HepG2 (cell line): ENCODE measurements around the gene CUL4B. TPM values are rescaled to one million over a fixed set of nuclear protein-coding genes. Genes with fewer than 3 reads are reported as not detected.

Experiments used
- ATAC-seq: fragments of 200-7000 bp; cut with Tn5 transposase; 3 replicates; pipeline ENCODE4 v1.9.1; 2020; ENCODE audit warnings: mild to moderate bottlenecking, moderate library complexity
- BruUV-seq: library from RNA; stranded (reverse); fragments of 400-500 nt; replicated peaks from 2 replicates; lab custom pipeline; 2021; lab: Mats Ljungman, UMichigan
- CTCF ChIA-PET: fragments of 300-600 bp; formaldehyde crosslinking; extraction: SDS; loops from one replicate; lab custom pipeline; 2021; ENCODE audit warnings: low total read pairs, inconsistent platforms, low intra/inter-chr PET ratio; lab: Yijun Ruan, JAX
- POLR2A ChIA-PET: fragments of 350-600 bp; sonication (Branson Sonifier 250); formaldehyde crosslinking; loops from one replicate; lab custom pipeline; 2020; ENCODE audit warnings: antibody characterized with exemption, inconsistent platforms; lab: Yijun Ruan, JAX
- DNase-seq: peaks from one replicate; pipeline ENCODE4 v3.0.0-alpha.2; 2015; ENCODE audit warnings: low spot score
- FAIRE-seq: peaks from 3 replicates; lab custom pipeline; 2011; peaks lifted over from hg19 to GRCh38; lab: Jason Lieb, UNC
- H2AFZ ChIP-seq: one replicate; pipeline ENCODE4 v1.6.1; 2011; ENCODE audit warnings: low read length, inconsistent platforms
- H3K27ac ChIP-seq: fragments of 300-600 bp; 3 replicates; pipeline ENCODE4 v1.8.0; 2011; ENCODE audit warnings: mixed run types, mild to moderate bottlenecking, mixed read lengths, low read length, inconsistent platforms; ENCODE audit not compliant: insufficient read depth; ENCODE audit errors: extremely low read length
- H3K27me3 ChIP-seq, 2 experiments: fragments of 200-600 bp in 1 of 2; 2 replicates in 1 of 2; 3 replicates in 1 of 2; pipeline versions ENCODE4 v1.6.0 to v1.8.0; 2011; ENCODE audit warnings: low read length in 2 of 2, mild to moderate bottlenecking in 2 of 2, moderate library complexity in 2 of 2, inconsistent platforms in 1 of 2; ENCODE audit not compliant: insufficient read depth in 2 of 2, control insufficient read depth in 1 of 2
- H3K36me3 ChIP-seq, 2 experiments: fragments of 200-600 bp in 1 of 2; replicated peaks in 1 of 2; 2 replicates in 1 of 2; 3 replicates in 1 of 2; pipeline versions ENCODE4 v1.5.1 to v1.8.0; 2011; ENCODE audit warnings: low read length in 2 of 2, inconsistent platforms in 1 of 2; ENCODE audit not compliant: insufficient read depth in 2 of 2, control insufficient read depth in 1 of 2
- H3K4me1 ChIP-seq: 2 replicates; pipeline ENCODE4 v1.5.1; 2012; ENCODE audit warnings: low read length, inconsistent platforms; ENCODE audit not compliant: insufficient read depth
- H3K4me2 ChIP-seq: 2 replicates; pipeline ENCODE4 v1.6.0; 2011; ENCODE audit warnings: low read depth, low read length, inconsistent platforms
- H3K4me3 ChIP-seq, 3 experiments: fragments of 200-600 bp in 1 of 3; sonication (generic), shearing (Covaris generic) in 1 of 3; replicated peaks in 1 of 3; 2 replicates each; pipeline ENCODE4 v1.5.1; 2011 to 2016; ENCODE audit warnings: low read length in 3 of 3, inconsistent platforms in 2 of 3, low read depth in 2 of 3, mild to moderate bottlenecking in 2 of 3, control low read depth in 1 of 3, mixed read lengths in 1 of 3; ENCODE audit not compliant: insufficient read depth in 1 of 3
- H3K79me2 ChIP-seq: one replicate; pipeline ENCODE4 v1.6.1; 2011; ENCODE audit warnings: low read length, inconsistent platforms; ENCODE audit not compliant: insufficient read depth
- H3K9ac ChIP-seq: 2 replicates; pipeline ENCODE4 v1.6.0; 2011; ENCODE audit warnings: mild to moderate bottlenecking, low read depth, low read length, inconsistent platforms; ENCODE audit not compliant: insufficient read depth
- H3K9me3 ChIP-seq: 2 replicates; pipeline ENCODE4 v1.5.1; 2012; ENCODE audit warnings: mild to moderate bottlenecking, low read length
- H4K20me1 ChIP-seq: 2 replicates; pipeline ENCODE4 v1.6.0; 2011; ENCODE audit warnings: inconsistent platforms, mild to moderate bottlenecking, low read length, moderate library complexity; ENCODE audit not compliant: insufficient read depth
- CBX2 ChIP-seq, 2 experiments: fragments of 200-600 bp in 1 of 2; sonication (generic); formaldehyde crosslinking in 1 of 2; IDR thresholded peaks; 2 replicates each; pipeline versions ENCODE4 v1.7.0 to v1.8.1; 2018 to 2022; ENCODE audit warnings: low read depth in 2 of 2, low read length in 1 of 2, mild to moderate bottlenecking in 1 of 2, missing genetic modification reagents in 1 of 2
- GABPA ChIP-seq, 2 experiments: IDR thresholded peaks; 2 replicates each; pipeline ENCODE4 v1.6.1; 2011 to 2016; ENCODE audit warnings: low read depth in 2 of 2, low read length in 1 of 2, missing biosample characterization in 1 of 2, missing genetic modification characterization in 1 of 2
- SRF ChIP-seq: IDR thresholded peaks from 2 replicates; pipeline ENCODE4 v1.6.1; 2011; ENCODE audit warnings: mild to moderate bottlenecking, low read depth, low read length, moderate library complexity
- USF2 ChIP-seq, 2 experiments: sonication (generic) in 1 of 2; formaldehyde crosslinking in 1 of 2; IDR thresholded peaks; 2 replicates each; pipeline versions ENCODE4 v1.5.1 to v1.6.1; 2011 to 2020; ENCODE audit warnings: borderline replicate concordance in 1 of 2, low read depth in 1 of 2, low read length in 1 of 2, mild to moderate bottlenecking in 1 of 2, missing genetic modification reagents in 1 of 2, moderate library complexity in 1 of 2
- WGBS: methylation state at CpG from one replicate; pipeline ENCODE4 v1.1.6; 2017; ENCODE audit warnings: low lambda C conversion rate; 5-methylcytosine and 5-hydroxymethylcytosine counted together
- in situ Hi-C: cut with HindIII; loops from 2 replicates; pipeline ENCODE4 v1.10.0; 2017; ENCODE audit warnings: low pct_unique_long_range_greater_than_20kb; ENCODE audit not compliant: extremely low pct_ligation_motif_present
- intact Hi-C: fragments of 100-400 bp; cut with micrococcal nuclease; formaldehyde crosslinking; loops from one replicate; pipeline ENCODE4 v1.10.0; 2022; ENCODE audit not compliant: unreplicated experiment
- polyA plus RNA-seq, 8 experiments: library from polyadenylated mRNA; depleted of rRNA in 3 of 8; stranded (reverse) in 7 of 8; unstranded in 1 of 8; fragments of >200 nt; fragmentation: Illumina TruSeq in 4 of 8; extraction: Trizol in 4 of 8; gene quantifications; 2 replicates each; pipeline versions ENCODE4 v1.2.1 to v1.2.3, GENCODE V29; 2011 to 2016; ENCODE audit warnings: low read depth in 4 of 8, missing spikeins in 1 of 8, mixed read lengths in 1 of 8; ENCODE audit not compliant: insufficient read depth in 1 of 8
- total RNA-seq, 5 experiments: library from RNA; depleted of rRNA; stranded (reverse); fragments of >200 nt; fragmentation: Illumina TruSeq; extraction: Trizol; gene quantifications; 2 replicates each; pipeline ENCODE4 v1.2.3, GENCODE V29; 2016; ENCODE audit warnings: low read depth in 1 of 5

The CUL4B gene
- total and polyA plus RNA-seq, 2 of the 13 experiments (the other 11 are each of a cell fraction or from before 2014, with no cell fraction given), result 21.6 to 28.5 TPM

DNA sequence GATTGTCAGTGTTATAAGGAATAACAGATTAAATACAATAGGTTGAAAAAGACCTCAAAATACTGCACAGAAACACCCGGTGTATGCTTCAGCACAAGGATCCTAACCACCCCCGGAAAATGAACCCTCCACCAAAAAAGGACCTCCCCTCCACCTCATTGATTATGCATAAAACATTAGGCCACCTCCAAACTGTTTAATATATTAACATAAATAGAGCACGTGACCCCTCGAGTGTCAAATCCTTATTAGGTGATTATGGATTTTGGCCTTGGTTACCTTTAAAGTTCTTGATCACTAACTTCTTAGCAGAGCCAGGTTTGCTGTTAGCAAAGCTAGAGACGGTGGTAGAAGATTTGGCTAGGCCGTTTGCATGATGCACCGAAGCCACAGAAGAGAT is 958 bp downstream of the CUL4B start:
- H3K36me3 ChIP-seq, result peaks cover 0 to 11% of the 10 kb centered on the region in 2 experiments; a peak in 1 of 5 replicates
- in situ Hi-C loops (loop anchor here (10.0 kb wide), 1 partner anchor 65 kb away; no protein-coding TSS in a partner anchor), intact Hi-C loops (loop anchor here (5.0 kb wide), 1 partner anchor 48 kb away; no protein-coding TSS in a partner anchor)
- POLR2A ChIA-PET, result interaction anchor here (2.4 to 3.2 kb wide), 3 partner anchors 9 to 74 kb away, joined by 20 to 42 read pairs (median 38); partner anchors contain the start of gene MCTS1
- DNase-seq (no peak), ATAC-seq (0 out of 3 replicates have a peak, but pooled peaks have one; percentile 8), FAIRE-seq (no peak)
- H2AFZ ChIP-seq, result no peak overlapping the region
- peak overlapping the region; percentile 73 for H3K4me2 ChIP-seq
- BruUV-seq, result no TSS peak
- H3K4me3 ChIP-seq, result peak overlapping the region; percentile 74 to 84 (median 81)
- TF ChIP-seq SRF (peak; percentile 50; the same call in 1 of the 2 replicates), GABPA (IDR thresholded peaks at IDR 0.05; ENCODE audit: low read depth, low read length) (no peak), GABPA (CRISPR knock-in tag; IDR thresholded peaks at IDR 0.05; ENCODE audit: low read depth) (peak; percentile 14; the same call in 1 of the 2 replicates), USF2 (IDR thresholded peaks at IDR 0.05; ENCODE audit: low read depth, low read length) (no peak), USF2 (CRISPR knock-in tag; IDR thresholded peaks at IDR 0.05; ENCODE audit: borderline replicate concordance) (peak; percentile 55; the same call in 1 of the 2 replicates), CBX2 (IDR thresholded peaks at IDR 0.05; ENCODE audit: low read depth, low read length) (no peak), CBX2 (CRISPR knock-in tag; IDR thresholded peaks at IDR 0.05; ENCODE audit: low read depth) (no peak)
- H4K20me1 ChIP-seq, result no peaks in the 10 kb centered on the region
- H3K9ac ChIP-seq, result peak overlapping the region; percentile 84
- H3K79me2 ChIP-seq, result peaks cover 34% of the 10 kb centered on the region
- no peaks in the 10 kb centered on the region for H3K27me3 ChIP-seq
- H3K4me1 ChIP-seq, result peaks cover 43% of the 10 kb centered on the region
- H3K9me3 ChIP-seq, result no peaks in the 10 kb centered on the region
- peak overlapping the region; percentile 98 for H3K27ac ChIP-seq
- CTCF ChIA-PET, result no interaction called here
- 0% methylated on average over 5 of the region's 7 CpGs for WGBS
